Measurements from ENCODE around the gene LMO1. TPM values are rescaled to one million over a fixed set of nuclear protein-coding genes. Genes with fewer than 3 reads are reported as not detected.

LMO1 gene
- polyA plus RNA-seq, 1 donor (not counting 4 experiments of a cell fraction or from before 2014, with no cell fraction given): 0.08 TPM

- Histone ChIP-seq H3K4me2 (ENCODE audit: control insufficient read depth, extremely low read depth, insufficient read depth, low read depth, low read length) (no peak overlapping the region), H3K79me2 (ENCODE audit: control insufficient read depth, insufficient read depth, low read length) (no peaks in the 10 kb centered on the region), H3K27me3 (ENCODE audit: control insufficient read depth, extremely low read depth, insufficient read depth, low read length) (peaks cover 6% of the 10 kb centered on the region), H3K27ac (ENCODE audit: control insufficient read depth, insufficient read depth, low read length) (no peak overlapping the region), H3K9ac (ENCODE audit: control insufficient read depth, extremely low read depth, insufficient read depth, low read length) (no peak overlapping the region), H3K36me3 (ENCODE audit: control insufficient read depth in 2 of 2, extremely low read depth in 1 of 2, insufficient read depth in 2 of 2, low read length in 2 of 2) (no peaks in the 10 kb centered on the region), H2AFZ (ENCODE audit: control insufficient read depth, low read length) (no peak overlapping the region), H4K20me1 (ENCODE audit: control insufficient read depth, extremely low read depth, insufficient read depth, low read length) (no peaks in the 10 kb centered on the region), H3K4me3 (ENCODE audit: control insufficient read depth in 2 of 3, extremely low read depth in 1 of 3, insufficient read depth in 2 of 3, low read depth in 1 of 3, low read length in 3 of 3) (no peak overlapping the region), H3K4me1 (ENCODE audit: control insufficient read depth, extremely low read depth, insufficient read depth, low read length) (no peaks in the 10 kb centered on the region), H3K9me3 (ENCODE audit: control insufficient read depth, low read depth, low read length) (no peaks in the 10 kb centered on the region), H3K9me1 (ENCODE audit: control insufficient read depth, extremely low read depth, insufficient read depth, low read length) (no peaks in the 10 kb centered on the region)
- no peak for TF ChIP-seq EZH2 (IDR thresholded peaks at IDR 0.05; ENCODE audit: low read length)
- TF ChIP-seq, protein P1, sequence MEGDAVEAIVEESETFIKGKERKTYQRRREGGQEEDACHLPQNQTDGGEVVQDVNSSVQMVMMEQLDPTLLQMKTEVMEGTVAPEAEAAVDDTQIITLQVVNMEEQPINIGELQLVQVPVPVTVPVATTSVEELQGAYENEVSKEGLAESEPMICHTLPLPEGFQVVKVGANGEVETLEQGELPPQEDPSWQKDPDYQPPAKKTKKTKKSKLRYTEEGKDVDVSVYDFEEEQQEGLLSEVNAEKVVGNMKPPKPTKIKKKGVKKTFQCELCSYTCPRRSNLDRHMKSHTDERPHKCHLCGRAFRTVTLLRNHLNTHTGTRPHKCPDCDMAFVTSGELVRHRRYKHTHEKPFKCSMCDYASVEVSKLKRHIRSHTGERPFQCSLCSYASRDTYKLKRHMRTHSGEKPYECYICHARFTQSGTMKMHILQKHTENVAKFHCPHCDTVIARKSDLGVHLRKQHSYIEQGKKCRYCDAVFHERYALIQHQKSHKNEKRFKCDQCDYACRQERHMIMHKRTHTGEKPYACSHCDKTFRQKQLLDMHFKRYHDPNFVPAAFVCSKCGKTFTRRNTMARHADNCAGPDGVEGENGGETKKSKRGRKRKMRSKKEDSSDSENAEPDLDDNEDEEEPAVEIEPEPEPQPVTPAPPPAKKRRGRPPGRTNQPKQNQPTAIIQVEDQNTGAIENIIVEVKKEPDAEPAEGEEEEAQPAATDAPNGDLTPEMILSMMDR (optimal IDR thresholded peaks at IDR 0.05 in 1 of 3, IDR thresholded peaks at IDR 0.05 in 1 of 3, conservative IDR thresholded peaks at IDR 0.05 in 1 of 3; ENCODE audit: extremely low read depth in 1 of 3, insufficient read depth in 2 of 3, low read length in 3 of 3): no peak
- FAIRE-seq (no peak), DNase-seq (ENCODE audit: low read depth, low spot score) (no peak)
- dilution Hi-C loops (cut with MboI; ENCODE audit: extremely low pct_ligation_motif_present, low sequenced_read_pairs): no loop called here
Measured at GRCh38 chr11:8298801-8299786, 35.4 kb upstream of the LMO1 start.

- H4K20me1 ChIP-seq (ENCODE audit: control insufficient read depth, extremely low read depth, insufficient read depth, low read length): no peaks in the 10 kb centered on the region
- H3K4me2 ChIP-seq (ENCODE audit: control insufficient read depth, extremely low read depth, insufficient read depth, low read depth, low read length): no peak overlapping the region
- H3K9me3 ChIP-seq (ENCODE audit: control insufficient read depth, low read depth, low read length): no peaks in the 10 kb centered on the region
- FAIRE-seq (no peak), DNase-seq (ENCODE audit: low read depth, low spot score) (no peak)
- dilution Hi-C loops (cut with MboI; ENCODE audit: extremely low pct_ligation_motif_present, low sequenced_read_pairs): no loop called here
- no peaks in the 10 kb centered on the region for H3K4me1 ChIP-seq (ENCODE audit: control insufficient read depth, extremely low read depth, insufficient read depth, low read length)
- no peak overlapping the region for H3K9ac ChIP-seq (ENCODE audit: control insufficient read depth, extremely low read depth, insufficient read depth, low read length)
- peaks cover 6% of the 10 kb centered on the region for H3K27me3 ChIP-seq (ENCODE audit: control insufficient read depth, extremely low read depth, insufficient read depth, low read length)
- H3K36me3 ChIP-seq (ENCODE audit: control insufficient read depth in 2 of 2, extremely low read depth in 1 of 2, insufficient read depth in 2 of 2, low read length in 2 of 2): no peaks in the 10 kb centered on the region
- H3K9me1 ChIP-seq (ENCODE audit: control insufficient read depth, extremely low read depth, insufficient read depth, low read length): no peaks in the 10 kb centered on the region
- no peak overlapping the region for H2AFZ ChIP-seq (ENCODE audit: control insufficient read depth, low read length)
- H3K27ac ChIP-seq (ENCODE audit: control insufficient read depth, insufficient read depth, low read length): no peak overlapping the region
- no peak overlapping the region for H3K4me3 ChIP-seq (ENCODE audit: control insufficient read depth in 2 of 3, extremely low read depth in 1 of 3, insufficient read depth in 2 of 3, low read depth in 1 of 3, low read length in 3 of 3)
- no peaks in the 10 kb centered on the region for H3K79me2 ChIP-seq (ENCODE audit: control insufficient read depth, insufficient read depth, low read length)
- TF ChIP-seq EZH2 (IDR thresholded peaks at IDR 0.05; ENCODE audit: low read length): no peak
- TF ChIP-seq, protein P1 (optimal IDR thresholded peaks at IDR 0.05 in 1 of 3, IDR thresholded peaks at IDR 0.05 in 1 of 3, conservative IDR thresholded peaks at IDR 0.05 in 1 of 3; ENCODE audit: extremely low read depth in 1 of 3, insufficient read depth in 2 of 3, low read length in 3 of 3): no peak
Measured at GRCh38 chr11:8297781-8298440, 34.2 kb upstream of the LMO1 start.

All from keratinocyte (primary cell).